Glomerular visceral epithelial cell (primary cell): ENCODE results near the gene ADAP1.

Source experiments
- DNase-seq: peaks from one replicate; pipeline ENCODE4 v3.0.0-alpha.2; 2016; ENCODE audit errors: extremely low spot score

The ADAP1 gene

GRCh38 chr7:988963-989529 is 34.6 kb upstream of the ADAP1 start:
- DNase-seq = no peak

- no peak for DNase-seq
Measured at GRCh38 chr7:988426-988911, 34.0 kb upstream of the ADAP1 start.

GRCh38 chr7:987909-988308 is 33.4 kb upstream of the ADAP1 start:
- DNase-seq = no peak

DNA sequence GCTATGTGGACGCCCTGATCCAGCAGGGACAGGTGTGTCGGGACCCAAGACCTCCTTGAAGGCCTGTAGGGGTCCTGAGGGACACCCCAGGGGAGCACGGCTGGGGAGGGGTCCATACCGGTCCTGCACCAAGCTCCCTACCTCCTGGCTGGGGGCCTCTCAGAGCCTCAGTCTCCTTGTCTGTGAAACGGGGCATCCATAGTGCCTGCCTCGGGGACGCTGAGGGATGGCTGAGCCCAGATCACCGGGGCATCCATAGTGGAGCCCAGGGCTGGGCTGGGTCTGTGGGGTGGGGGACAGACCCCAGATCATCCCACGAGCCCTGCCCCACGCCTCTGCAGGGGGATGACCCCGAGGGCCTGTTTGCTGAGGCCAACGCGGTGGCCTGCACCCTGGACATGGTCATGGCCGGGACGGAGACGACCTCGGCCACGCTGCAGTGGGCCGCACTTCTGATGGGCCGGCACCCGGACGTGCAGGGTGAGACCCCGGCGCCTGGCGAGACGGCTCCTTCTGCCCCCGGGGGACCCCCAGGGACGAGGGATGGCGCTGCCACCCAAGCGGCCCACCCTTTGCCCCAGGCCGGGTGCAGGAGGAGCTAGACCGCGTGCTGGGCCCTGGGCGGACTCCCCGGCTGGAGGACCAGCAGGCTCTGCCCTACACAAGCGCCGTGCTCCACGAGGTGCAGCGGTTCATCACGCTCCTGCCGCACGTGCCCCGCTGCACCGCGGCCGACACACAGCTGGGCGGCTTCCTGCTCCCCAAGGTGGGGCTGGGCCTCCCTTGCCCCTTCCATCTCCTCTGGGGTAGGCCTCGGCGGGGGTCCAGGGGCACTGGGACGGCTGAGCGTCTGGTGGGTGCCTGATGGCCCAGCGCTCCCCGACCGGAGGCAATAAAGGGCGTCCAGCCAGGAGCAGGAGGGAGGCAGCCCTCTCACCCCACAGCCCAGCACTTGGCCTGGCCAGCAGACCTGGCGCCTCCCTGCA is 32.6 kb upstream of the ADAP1 start:
- DNase-seq = no peak

GRCh38 chr7:985915-986741 is 31.6 kb upstream of the ADAP1 start:
- DNase-seq = peak; percentile 31

DNA sequence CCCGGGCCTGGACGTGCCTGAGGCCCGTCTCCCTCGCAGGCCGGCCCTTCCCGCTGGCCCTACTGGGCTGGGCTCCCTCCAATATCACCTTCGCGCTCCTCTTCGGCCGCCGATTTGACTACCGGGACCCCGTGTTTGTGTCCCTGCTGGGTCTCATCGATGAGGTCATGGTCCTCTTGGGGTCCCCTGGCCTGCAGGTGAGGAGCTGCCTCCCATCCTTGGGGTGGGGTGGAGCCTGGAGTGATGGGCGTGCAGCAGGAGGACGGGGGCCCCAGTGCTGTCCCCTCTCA is 30.6 kb upstream of the ADAP1 start:
- DNase-seq = no peak

- no peak for DNase-seq
Measured at GRCh38 chr7:984361-985126, 30.1 kb upstream of the ADAP1 start.

GRCh38 chr7:983616-984071 is 29.2 kb upstream of the ADAP1 start:
- no peak for DNase-seq

DNA sequence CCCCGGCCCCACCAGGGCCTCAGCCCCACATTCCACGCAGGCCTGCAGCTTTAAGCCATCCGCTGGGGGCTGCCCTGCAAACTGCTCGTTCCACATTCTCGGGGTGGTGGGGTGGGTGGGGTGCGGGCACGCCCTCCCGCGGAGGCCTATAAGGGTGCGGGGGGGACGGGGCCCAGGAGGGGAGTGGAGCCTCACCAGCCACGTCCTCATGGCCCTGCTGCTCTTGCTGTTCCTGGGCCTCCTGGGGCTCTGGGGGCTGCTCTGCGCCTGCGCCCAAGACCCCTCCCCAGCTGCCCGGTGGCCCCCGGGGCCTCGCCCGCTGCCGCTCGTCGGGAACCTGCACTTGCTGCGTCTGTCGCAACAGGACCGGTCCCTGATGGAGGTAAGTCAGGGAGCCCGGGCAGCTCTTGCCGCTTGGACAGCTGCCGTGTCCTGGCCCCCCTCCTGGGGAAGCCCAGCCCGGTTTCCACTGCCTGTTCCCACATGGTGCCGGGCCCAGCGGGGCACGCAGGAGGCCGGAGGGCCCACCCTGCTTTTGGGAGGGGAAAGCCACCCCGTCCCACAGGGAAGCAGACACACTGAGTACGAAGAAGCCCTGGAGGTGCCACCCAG is 28.6 kb upstream of the ADAP1 start, which contains the start of gene CYP2W1:
TSS of gene CYP2W1 (plus strand) at position 178 of the 612 bp plus-strand sequence. CDS start at position 209, 31 bp downstream.
- no peak for DNase-seq

DNA sequence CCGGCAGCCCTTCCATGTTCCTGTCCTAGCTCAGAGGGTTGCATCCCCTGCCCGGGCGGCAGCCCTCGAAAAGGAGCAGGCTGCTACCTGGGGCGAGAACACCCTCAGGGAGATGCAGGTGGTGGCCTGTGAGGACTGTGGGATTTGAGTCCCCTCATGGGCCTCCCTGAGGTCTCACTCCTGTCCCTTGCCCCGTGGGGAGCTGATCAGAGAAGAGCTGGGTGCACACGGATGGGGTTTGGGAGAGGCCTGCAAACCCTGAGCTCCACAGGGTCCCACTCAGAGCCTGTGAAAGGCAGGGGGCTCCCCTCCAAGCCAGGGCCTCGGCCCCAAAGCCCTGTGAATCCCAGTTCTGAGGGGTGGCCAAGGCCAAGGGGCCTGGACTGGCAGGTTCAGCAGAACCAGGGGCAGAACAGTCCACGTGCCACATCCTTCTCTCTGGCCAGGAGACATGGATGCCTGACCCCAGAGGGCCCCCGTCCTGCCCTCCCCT is 28.1 kb upstream of the ADAP1 start:
- no peak for DNase-seq

DNA sequence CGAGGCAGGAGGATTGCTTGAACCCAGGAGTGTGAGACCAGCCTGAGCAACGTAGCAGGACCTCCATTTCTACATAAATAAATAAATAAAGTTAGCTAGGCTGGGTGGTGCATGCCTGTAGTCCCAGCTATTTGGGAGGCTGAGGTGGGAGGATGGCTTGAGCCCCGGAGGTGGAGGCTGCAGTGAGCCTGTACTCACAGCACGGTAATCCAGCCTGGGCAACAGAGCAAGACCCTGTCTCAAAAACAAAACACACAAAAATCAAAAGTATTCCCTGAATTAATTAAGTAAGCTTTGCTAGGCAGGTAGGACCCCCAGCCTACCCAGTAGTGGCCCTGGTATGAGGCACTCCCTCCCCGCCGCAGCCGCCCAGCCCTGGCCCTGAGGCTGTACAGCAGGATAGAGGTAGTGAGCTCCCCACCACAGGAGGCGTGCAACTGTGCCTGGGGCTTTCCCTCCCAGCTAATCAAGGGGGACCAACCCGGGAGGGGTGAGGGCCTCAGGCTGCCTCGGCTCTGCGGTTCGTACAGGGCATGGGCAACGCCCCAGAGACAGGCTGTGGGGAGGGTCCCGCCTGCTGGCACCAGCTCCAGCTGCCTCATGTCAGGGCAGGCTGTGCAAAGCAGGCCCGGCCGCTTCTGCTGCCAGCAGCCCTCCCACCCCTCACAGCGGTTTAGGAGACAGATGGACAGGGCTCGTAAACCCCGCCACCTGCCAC is 27.5 kb upstream of the ADAP1 start:
- DNase-seq = no peak

GRCh38 chr7:979886-980571 is 25.5 kb upstream of the ADAP1 start:
- DNase-seq = peak; percentile 67

DNA sequence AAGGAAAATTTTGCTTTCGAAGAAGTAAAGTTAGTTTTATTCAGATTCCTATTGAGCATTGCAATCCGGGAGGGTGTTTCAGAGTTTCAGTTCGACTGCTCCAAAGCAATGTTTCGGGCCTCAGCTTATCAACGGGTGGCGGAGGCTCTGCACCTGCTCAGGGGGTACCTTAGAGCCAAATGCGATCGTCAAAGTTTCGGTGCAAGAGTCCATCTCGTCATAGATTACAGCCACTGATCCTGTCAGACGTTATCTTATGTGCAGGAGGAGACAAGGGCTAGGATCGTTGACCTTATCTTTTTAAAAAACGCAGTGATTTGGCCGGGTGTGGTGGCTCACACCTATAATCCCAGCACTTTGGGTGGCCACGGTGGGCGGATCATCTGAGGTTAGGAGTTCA is 24.7 kb upstream of the ADAP1 start:
- no peak for DNase-seq

- DNase-seq = no peak
Measured at GRCh38 chr7:978416-979091, 24.1 kb upstream of the ADAP1 start.

GRCh38 chr7:978049-978346 is 23.5 kb upstream of the ADAP1 start:
- no peak for DNase-seq

GRCh38 chr7:977326-978048 is 23.0 kb upstream of the ADAP1 start:
- DNase-seq = peak; percentile 67

DNA sequence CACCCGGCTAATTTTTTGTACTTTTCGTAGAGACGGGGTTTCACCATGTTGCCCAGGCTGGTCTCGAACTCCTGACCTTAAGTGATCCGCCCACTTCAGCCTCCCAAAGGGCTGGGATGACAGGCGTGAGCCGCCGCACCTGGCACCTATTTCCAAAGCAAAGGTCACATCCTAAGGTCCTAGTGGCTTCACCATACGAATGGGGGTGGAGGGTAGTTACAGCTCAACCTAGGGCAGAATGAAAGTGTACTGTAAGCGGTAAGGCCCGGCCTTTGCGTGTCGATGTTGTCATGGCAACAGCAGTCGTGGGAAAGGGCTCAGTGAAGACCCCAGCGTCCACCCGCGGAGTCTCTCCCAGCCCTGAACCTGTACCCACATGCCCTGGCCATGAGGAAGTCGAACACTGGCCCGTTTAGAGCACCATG is 22.4 kb upstream of the ADAP1 start:
- no peak for DNase-seq

- no peak for DNase-seq
Measured at GRCh38 chr7:975702-976473, 21.4 kb upstream of the ADAP1 start.
